ENCODE data around the gene CEP76. TPM values are rescaled to one million over a fixed set of nuclear protein-coding genes. Genes with fewer than 3 reads are reported as not detected.

Gene CEP76
- total RNA-seq, 4 donors from 2014 or later, result 7.0 to 10.0 (median 9.3) TPM

GRCh38 chr18:12637901-12638643 is 64.5 kb downstream of the CEP76 start:
- Histone ChIP-seq H3K9me3 (no peaks in the 10 kb centered on the region), H3K36me3 (no peaks in the 10 kb centered on the region), H3K4me1 (peaks cover 0 to 6% of the 10 kb centered on the region in 2 donors), H3K4me3 (replicated peaks in 1 of 3) (no peak overlapping the region), H3K27ac (peak overlapping the region in 2 of 3 donors; percentile 45 to 46), H3K27me3 (no peaks in the 10 kb centered on the region)
- intact Hi-C loops (cut with DNase I), result no loop called here
- TF ChIP-seq CTCF (IDR thresholded peaks at IDR 0.05) (no peak), POLR2A (IDR thresholded peaks at IDR 0.05) (no peak)
- DNase-seq, result no peak
- 96 to 97% methylated on average over 4 of the region's 4 CpGs for WGBS, 2 donors

GRCh38 chr18:12637393-12637792 is 65.1 kb downstream of the CEP76 start:
- Histone ChIP-seq H3K27me3 (no peaks in the 10 kb centered on the region), H3K9me3 (no peaks in the 10 kb centered on the region), H3K4me3 (replicated peaks in 1 of 3) (no peak overlapping the region), H3K4me1 (peaks cover 0 to 6% of the 10 kb centered on the region in 2 donors), H3K27ac (no peak overlapping the region), H3K36me3 (no peaks in the 10 kb centered on the region)
- intact Hi-C loops (cut with DNase I), result no loop called here
- TF ChIP-seq POLR2A (IDR thresholded peaks at IDR 0.05) (no peak), CTCF (IDR thresholded peaks at IDR 0.05) (no peak)
- no peak for DNase-seq
- WGBS, 2 donors, result 94 to 97% methylated on average over 3 of the region's 3 CpGs

GRCh38 chr18:12631831-12632477 is 70.6 kb downstream of the CEP76 start:
- no peaks in the 10 kb centered on the region for H3K4me1 ChIP-seq
- intact Hi-C loops (cut with DNase I), result no loop called here
- no peaks in the 10 kb centered on the region for H3K27me3 ChIP-seq
- no peaks in the 10 kb centered on the region for H3K36me3 ChIP-seq
- 70 to 81% methylated on average over 6 of the region's 6 CpGs for WGBS, 2 donors
- no peak overlapping the region for H3K4me3 ChIP-seq (replicated peaks in 1 of 3)
- DNase-seq, result no peak
- no peaks in the 10 kb centered on the region for H3K9me3 ChIP-seq
- TF ChIP-seq POLR2A (IDR thresholded peaks at IDR 0.05), result no peak
- TF ChIP-seq CTCF (IDR thresholded peaks at IDR 0.05), result no peak
- H3K27ac ChIP-seq, result no peak overlapping the region

GRCh38 chr18:12630136-12630535 is 72.4 kb downstream of the CEP76 start:
- H3K4me3 ChIP-seq (replicated peaks in 1 of 3), result no peak overlapping the region
- intact Hi-C loops (cut with DNase I), result no loop called here
- no peak overlapping the region for H3K27ac ChIP-seq
- no peaks in the 10 kb centered on the region for H3K27me3 ChIP-seq
- H3K36me3 ChIP-seq, result no peaks in the 10 kb centered on the region
- WGBS, 2 donors, result 96 to 97% methylated on average over 7 of the region's 7 CpGs
- H3K4me1 ChIP-seq, result no peaks in the 10 kb centered on the region
- DNase-seq, result no peak
- no peaks in the 10 kb centered on the region for H3K9me3 ChIP-seq
- TF ChIP-seq POLR2A (IDR thresholded peaks at IDR 0.05) (no peak), CTCF (IDR thresholded peaks at IDR 0.05) (no peak)
